Osteocyte (in vitro differentiated cells): Measurements from ENCODE around the gene VAC14. TPM values are rescaled to one million over a fixed set of nuclear protein-coding genes. Genes with fewer than 3 reads are reported as not detected.
A peak's percentile ranks its signal among the peaks of the same experiment; 100 is the strongest.

Experiments used
- DNase-seq: peaks from one replicate; pipeline ENCODE4 v3.0.0; 2021; ENCODE audit warnings: mixed read lengths; ENCODE audit not compliant: unreplicated experiment; ENCODE audit errors: extremely low spot score
- H3K27ac Mint-ChIP-seq: one replicate; pipeline ENCODE4 v1.8.0; 2021; ENCODE audit warnings: mild to moderate bottlenecking, mixed read lengths; ENCODE audit not compliant: unreplicated experiment
- H3K27me3 Mint-ChIP-seq: one replicate; pipeline ENCODE4 v1.8.0; 2021; ENCODE audit warnings: mixed read lengths; ENCODE audit not compliant: unreplicated experiment
- H3K36me3 Mint-ChIP-seq: one replicate; pipeline ENCODE4 v1.8.0; 2021; ENCODE audit warnings: mixed read lengths; ENCODE audit not compliant: unreplicated experiment
- H3K4me1 Mint-ChIP-seq: one replicate; pipeline ENCODE4 v1.8.0; 2021; ENCODE audit warnings: mixed read lengths; ENCODE audit not compliant: unreplicated experiment
- H3K4me3 Mint-ChIP-seq: one replicate; pipeline ENCODE4 v1.8.0; 2021; ENCODE audit warnings: mild to moderate bottlenecking, moderate library complexity, mixed read lengths; ENCODE audit not compliant: unreplicated experiment
- H3K9me3 Mint-ChIP-seq: one replicate; pipeline ENCODE4 v1.8.0; 2021; ENCODE audit warnings: mixed read lengths; ENCODE audit not compliant: unreplicated experiment
- total RNA-seq: library from RNA; stranded (reverse); gene quantifications from 2 replicates; pipeline ENCODE4 v1.2.1, GENCODE V29; 2021
- TF ChIP-seq, protein P1 (sequence below): fragments of 200-600 bp; sonication (generic); IDR thresholded peaks from 2 replicates; pipeline ENCODE4 v1.5.0; 2021; ENCODE audit warnings: antibody characterized with exemption, mild to moderate bottlenecking, moderate library complexity

Gene VAC14
- total RNA-seq, 1 donor from 2014 or later: 44.5 TPM

DNA sequence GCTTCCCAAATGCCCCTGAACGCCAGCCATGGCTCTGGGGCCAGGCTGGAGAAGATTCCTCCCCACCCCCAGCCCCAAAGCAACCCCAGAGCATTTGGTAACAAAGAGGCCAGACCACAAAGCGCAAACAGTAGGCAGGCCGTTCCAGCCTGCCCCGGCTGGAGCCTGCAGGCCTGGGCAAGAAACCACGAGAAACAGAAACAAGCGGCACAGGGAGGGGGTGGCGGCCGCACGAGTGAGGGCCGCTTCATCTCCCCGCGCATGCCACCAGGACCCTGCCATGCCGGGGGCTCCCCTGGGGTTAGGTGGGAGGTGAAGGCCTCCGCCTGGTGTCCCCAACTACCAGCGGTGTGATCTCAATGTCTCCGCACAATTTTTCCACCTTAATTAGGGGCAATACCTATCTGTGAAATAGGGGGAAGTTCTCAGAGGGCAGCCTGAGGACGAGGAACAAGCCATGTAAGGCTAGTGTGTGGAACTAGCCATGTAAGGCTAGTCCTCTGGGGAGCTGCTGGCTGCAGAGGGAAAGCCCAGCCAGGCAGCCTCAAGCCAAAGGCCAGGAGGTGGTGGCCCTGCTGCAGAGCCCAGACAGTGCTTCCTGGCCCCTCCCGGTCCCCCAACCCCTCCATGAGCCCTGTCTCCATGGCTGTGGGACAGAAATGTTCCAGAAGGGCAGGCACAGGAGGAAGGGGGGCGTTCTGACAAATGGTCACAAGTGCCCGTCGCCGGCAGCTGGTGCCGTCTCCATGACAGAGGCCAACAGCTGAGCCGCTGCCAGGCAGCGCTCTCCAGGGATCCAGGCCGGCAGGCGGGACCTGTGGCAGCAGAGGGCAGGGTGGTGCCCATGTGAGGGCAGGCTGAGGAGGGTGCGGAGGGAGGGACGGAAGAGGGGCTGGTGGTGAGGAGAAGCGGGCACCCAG lies 100.6 kb downstream of the VAC14 start:
- Mint-ChIP-seq H3K27ac (peak overlapping the region; percentile 100), H3K4me1 (peaks cover 99% of the 10 kb centered on the region)

DNA sequence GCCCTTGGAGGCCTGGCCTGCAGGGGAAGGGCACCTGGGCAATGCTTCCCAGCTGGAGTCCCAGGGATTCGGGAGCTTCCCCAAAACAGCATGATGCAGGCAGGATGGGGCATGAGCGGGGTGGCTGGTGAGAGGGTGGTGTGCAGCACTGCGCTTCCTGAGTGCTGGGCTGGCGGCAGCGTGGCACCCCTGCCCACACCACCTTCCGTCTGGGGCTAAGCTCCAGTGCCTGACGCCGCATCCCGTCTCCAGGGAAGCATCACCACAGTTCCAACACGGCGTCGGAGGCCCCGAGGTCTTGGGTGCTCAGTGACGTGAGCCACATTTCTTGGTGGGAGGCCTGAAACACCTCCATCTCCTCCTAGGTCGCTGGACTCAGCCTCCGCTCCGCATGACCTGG lies 101.3 kb downstream of the VAC14 start:
- Mint-ChIP-seq H3K9me3 (no peaks in the 10 kb centered on the region), H3K27ac (peak overlapping the region; percentile 100), H3K27me3 (no peaks in the 10 kb centered on the region), H3K4me3 (no peak overlapping the region), H3K36me3 (peaks cover 3% of the 10 kb centered on the region), H3K4me1 (peaks cover 99% of the 10 kb centered on the region)
- TF ChIP-seq, protein P1, sequence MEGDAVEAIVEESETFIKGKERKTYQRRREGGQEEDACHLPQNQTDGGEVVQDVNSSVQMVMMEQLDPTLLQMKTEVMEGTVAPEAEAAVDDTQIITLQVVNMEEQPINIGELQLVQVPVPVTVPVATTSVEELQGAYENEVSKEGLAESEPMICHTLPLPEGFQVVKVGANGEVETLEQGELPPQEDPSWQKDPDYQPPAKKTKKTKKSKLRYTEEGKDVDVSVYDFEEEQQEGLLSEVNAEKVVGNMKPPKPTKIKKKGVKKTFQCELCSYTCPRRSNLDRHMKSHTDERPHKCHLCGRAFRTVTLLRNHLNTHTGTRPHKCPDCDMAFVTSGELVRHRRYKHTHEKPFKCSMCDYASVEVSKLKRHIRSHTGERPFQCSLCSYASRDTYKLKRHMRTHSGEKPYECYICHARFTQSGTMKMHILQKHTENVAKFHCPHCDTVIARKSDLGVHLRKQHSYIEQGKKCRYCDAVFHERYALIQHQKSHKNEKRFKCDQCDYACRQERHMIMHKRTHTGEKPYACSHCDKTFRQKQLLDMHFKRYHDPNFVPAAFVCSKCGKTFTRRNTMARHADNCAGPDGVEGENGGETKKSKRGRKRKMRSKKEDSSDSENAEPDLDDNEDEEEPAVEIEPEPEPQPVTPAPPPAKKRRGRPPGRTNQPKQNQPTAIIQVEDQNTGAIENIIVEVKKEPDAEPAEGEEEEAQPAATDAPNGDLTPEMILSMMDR: no peak
- no peak for DNase-seq

More for the DNA sequence above, 100.6 kb downstream of the VAC14 start:
- TF ChIP-seq, protein P1: no peak
- no peaks in the 10 kb centered on the region for H3K27me3 Mint-ChIP-seq
- no peak overlapping the region for H3K4me3 Mint-ChIP-seq
- DNase-seq: no peak
- H3K9me3 Mint-ChIP-seq: no peaks in the 10 kb centered on the region
- H3K36me3 Mint-ChIP-seq: peaks cover 3% of the 10 kb centered on the region

DNA sequence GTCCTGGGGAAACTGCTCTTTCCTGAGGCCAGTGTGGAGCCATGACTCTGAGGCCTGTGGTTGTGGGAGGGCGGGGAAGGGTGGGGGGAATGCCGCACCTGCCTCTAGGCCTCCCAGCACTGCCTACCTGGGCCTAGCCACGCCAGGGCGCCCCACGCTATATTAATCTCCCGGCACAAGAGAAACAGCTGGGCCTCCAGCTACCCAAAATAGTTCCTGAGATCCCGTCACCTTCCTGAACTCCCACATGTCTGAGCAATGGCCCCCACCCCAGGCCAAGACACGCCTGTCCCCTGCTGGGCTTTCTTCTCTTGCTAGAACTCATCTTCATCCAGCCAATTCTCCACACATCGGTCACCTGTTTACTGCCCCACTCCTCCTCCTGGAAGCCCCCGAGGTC lies 102.1 kb downstream of the VAC14 start:
- Mint-ChIP-seq H3K4me1 (peaks cover 99% of the 10 kb centered on the region), H3K27ac (peak overlapping the region; percentile 100), H3K9me3 (no peaks in the 10 kb centered on the region), H3K27me3 (no peaks in the 10 kb centered on the region), H3K36me3 (peaks cover 3% of the 10 kb centered on the region), H3K4me3 (no peak overlapping the region)
- TF ChIP-seq, protein P1: no peak
- DNase-seq: no peak

DNA sequence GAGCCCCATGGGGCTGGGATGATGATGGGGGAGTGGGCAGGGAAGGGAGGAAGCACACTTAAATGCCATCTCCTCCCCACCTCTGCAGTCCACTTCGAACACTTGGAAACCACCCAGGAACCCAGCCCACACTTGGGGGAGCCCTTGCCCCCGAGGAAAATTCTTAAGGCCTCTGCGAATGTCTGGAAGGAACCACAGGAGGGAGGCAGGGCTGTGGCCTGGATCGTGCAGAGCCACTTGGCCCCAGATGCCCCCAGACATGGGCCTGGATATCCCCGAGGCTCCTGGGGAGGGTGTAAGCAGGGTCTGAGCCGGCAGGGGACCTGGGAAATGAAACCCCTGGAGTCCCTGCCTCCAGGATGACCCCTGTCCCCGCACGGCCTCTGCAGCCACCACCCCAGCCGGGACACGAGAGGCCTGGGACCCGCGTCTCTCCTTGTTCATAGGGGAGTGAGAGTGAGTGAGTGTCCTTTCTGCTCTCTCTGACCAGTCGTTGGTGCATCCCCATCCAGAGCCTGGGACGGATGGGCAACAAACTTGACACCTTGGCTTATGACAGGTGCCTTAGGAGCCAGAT lies 103.3 kb downstream of the VAC14 start:
- Mint-ChIP-seq H3K9me3 (no peaks in the 10 kb centered on the region), H3K4me1 (peaks cover 99% of the 10 kb centered on the region), H3K27ac (peak overlapping the region; percentile 98), H3K36me3 (peaks cover 3% of the 10 kb centered on the region), H3K4me3 (no peak overlapping the region), H3K27me3 (no peaks in the 10 kb centered on the region)
- DNase-seq: no peak
- TF ChIP-seq, protein P1: peak; percentile 45

DNA sequence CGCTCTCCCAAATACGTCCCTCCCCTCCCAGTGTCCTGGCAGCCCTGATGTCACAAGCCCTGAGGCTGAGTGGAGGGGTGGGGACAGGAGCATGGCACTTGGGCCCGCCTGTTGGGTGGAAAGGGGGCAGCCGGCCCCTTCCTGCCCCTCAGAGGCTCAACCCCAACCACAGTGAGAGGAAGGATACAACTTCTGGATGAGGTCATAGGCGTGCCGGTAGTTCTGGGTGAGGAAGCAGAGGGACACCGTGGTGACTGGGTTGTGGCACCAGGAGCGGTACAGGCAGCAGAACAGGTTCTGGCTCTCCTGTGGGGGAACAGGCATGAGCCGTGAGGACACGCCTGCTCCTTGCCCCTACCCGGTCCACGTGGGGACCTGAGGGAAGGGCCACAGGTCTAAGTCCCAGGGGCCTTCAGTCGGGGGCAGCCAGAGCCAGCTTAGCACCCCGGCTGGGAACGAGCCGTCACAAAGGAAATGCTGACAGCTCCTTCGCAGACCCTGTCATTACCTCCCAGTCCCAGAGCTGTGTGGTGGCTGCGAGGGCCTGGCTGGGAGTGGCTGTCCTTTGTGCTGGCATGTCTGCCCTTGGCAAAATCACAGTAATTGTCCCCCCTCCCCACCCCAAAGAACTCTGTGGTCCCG lies 103.9 kb downstream of the VAC14 start:
- H3K36me3 Mint-ChIP-seq: peaks cover 3% of the 10 kb centered on the region
- no peak for DNase-seq
- H3K27ac Mint-ChIP-seq: peak overlapping the region; percentile 98
- H3K9me3 Mint-ChIP-seq: no peaks in the 10 kb centered on the region
- H3K4me1 Mint-ChIP-seq: peaks cover 99% of the 10 kb centered on the region
- TF ChIP-seq, protein P1: no peak
- H3K4me3 Mint-ChIP-seq: no peak overlapping the region
- H3K27me3 Mint-ChIP-seq: no peaks in the 10 kb centered on the region
